ENCODE measurements around the gene TAF5L.
"Not testable (repeated sequence)": the region's sequence is repeated elsewhere in the genome, so short reads cannot be mapped to it uniquely, and the experiment has no call there.

TAF5L gene

GRCh38 chr1:229567109-229567868 lies 58.6 kb downstream of the TAF5L start:
- no peak for DNase-seq

GRCh38 chr1:229563701-229564100 lies 62.2 kb downstream of the TAF5L start:
- no peak for DNase-seq

- no peak for DNase-seq
These were observed 62.7 kb downstream of the TAF5L start for GRCh38 chr1:229563241-229563640.

- no peak for DNase-seq
These were observed 63.2 kb downstream of the TAF5L start for GRCh38 chr1:229562686-229563085.

- no peak for DNase-seq
These were observed 64.8 kb downstream of the TAF5L start for GRCh38 chr1:229561141-229561540.

GRCh38 chr1:229560124-229560523 lies 65.8 kb downstream of the TAF5L start:
- DNase-seq, result not testable (repeated sequence)

- DNase-seq, result not testable (repeated sequence)
These were observed 66.6 kb downstream of the TAF5L start for GRCh38 chr1:229559336-229559801.

- peak; percentile 62 to 94 (median 74) for DNase-seq
These were observed 67.2 kb downstream of the TAF5L start, which contains the start of gene ABCB10 for GRCh38 chr1:229558460-229559335. Gene ABCB10 (minus strand): TSS chr1:229558707. CDS start chr1:229558652, 55 bp downstream.

GRCh38 chr1:229557913-229558414 lies 68.0 kb downstream of the TAF5L start:
- peak in 3 of 5 donors; percentile 15 to 47 (median 16) for DNase-seq

- peak in 1 of 5 donors; percentile 62 for DNase-seq
These were observed 68.6 kb downstream of the TAF5L start for GRCh38 chr1:229557200-229557850.

- DNase-seq, result no peak
These were observed 70.9 kb downstream of the TAF5L start for GRCh38 chr1:229554886-229555621.

GRCh38 chr1:229553621-229554130 lies 72.2 kb downstream of the TAF5L start:
- DNase-seq, result no peak

- no peak for DNase-seq
These were observed 73.2 kb downstream of the TAF5L start for GRCh38 chr1:229552732-229553131.

- no peak for DNase-seq
These were observed 74.9 kb downstream of the TAF5L start for GRCh38 chr1:229550812-229551567.

GRCh38 chr1:229547542-229547941 lies 78.4 kb downstream of the TAF5L start:
- no peak for DNase-seq

GRCh38 chr1:229544587-229544986 lies 81.3 kb downstream of the TAF5L start:
- no peak for DNase-seq
